ENCODE data around the gene NEK7.

The NEK7 gene

GRCh38 chr1:198254948-198255347 lies 98.2 kb downstream of the NEK7 start:
- DNase-seq (ENCODE audit: low read depth in 2 of 3, low spot score in 1 of 3) = no peak

DNA sequence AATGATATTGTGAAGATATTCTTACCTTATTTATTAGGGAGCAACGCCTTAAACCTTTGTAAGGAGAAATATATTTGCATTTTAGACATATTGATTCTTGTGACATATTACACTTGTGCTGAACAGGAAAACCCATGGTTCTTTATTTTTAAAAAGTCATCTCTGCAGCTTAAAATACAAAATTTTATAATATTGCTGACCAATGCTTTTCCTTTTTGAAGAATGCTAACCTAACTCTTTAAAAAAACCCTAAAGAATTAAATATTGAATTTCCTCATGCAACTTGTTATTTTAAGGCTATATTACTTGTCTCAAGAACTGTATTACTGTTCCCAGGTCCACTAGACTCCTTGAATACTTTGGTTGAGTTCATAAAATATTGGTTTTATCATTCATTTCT lies 99.0 kb downstream of the NEK7 start:
- DNase-seq (ENCODE audit: low read depth in 2 of 3, low spot score in 1 of 3) = no peak

- no peak for DNase-seq (ENCODE audit: low read depth in 2 of 3, low spot score in 1 of 3)
These were observed 101.7 kb downstream of the NEK7 start for GRCh38 chr1:198258491-198258890.

DNA sequence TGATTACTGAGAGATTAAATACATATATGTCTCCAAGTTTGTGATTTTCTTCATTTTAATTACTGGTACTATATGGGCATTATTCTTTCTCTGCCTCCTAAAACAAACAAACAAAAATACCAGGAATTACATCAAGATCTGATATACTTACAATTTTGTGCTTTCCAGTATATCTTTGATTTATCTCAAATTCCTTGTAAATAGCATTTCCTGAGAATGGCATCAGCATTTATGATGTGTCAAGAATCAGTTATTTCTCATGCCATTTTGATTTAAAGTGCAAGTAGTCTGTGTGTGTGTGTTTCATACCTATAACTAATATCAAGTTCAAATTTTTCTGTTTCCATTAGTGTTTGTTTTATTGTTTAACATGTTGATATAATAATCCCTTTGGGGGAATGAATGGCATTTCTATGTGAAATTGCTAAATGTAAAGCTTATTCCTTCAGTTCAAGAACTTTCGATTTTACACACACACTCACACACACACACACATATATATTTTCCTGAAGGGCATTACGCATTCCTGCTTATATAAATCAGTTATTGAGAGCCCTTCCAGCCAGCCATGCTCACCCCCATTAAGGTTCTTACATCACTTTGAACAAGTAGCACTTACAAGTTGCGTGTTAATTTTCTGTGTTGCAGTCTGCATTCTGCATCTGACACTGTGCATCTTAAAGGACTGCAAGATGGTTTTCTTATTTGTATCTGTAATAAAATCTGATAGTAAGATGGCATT lies 102.7 kb downstream of the NEK7 start:
- DNase-seq (ENCODE audit: low read depth in 2 of 3, low spot score in 1 of 3) = no peak

DNA sequence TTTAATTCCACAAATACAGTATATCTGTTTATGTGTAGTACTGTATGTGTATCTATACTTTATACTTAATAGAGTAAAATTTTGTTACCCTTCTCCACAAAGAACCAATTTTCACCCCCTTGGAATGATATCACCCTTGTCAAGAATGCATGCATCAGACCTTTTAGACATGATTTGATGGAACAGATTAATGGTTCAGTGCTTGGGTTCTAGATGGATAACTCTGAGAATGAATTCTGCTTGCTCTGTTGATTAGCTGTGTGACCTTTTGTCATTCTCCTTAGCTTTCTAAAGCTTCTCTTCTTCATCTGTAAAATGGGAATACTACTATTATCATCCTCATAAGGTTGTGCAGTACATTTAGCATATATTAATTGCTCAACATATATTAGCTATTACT lies 105.1 kb downstream of the NEK7 start:
- DNase-seq (ENCODE audit: low read depth in 2 of 3, low spot score in 1 of 3) = no peak

DNA sequence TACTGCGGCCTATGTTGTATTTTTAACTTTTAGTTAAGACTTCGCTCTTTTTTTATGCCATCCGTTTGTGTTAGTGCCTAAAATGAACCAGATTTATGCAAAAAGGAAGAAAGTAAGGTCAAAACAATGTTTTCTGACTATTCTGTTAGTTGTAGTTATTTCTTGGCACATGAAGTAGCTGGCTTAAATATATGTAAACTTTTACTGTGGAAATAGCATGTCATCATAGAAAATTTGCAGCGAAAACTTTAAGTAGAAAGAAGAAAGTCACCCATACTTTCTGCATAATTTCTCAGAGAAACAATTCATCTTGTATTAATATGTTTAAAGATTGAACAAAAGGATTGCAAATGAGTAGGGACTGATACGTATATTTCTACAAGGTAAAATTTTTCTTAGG lies 106.4 kb downstream of the NEK7 start:
- no peak for DNase-seq (ENCODE audit: low read depth in 2 of 3, low spot score in 1 of 3)

DNA sequence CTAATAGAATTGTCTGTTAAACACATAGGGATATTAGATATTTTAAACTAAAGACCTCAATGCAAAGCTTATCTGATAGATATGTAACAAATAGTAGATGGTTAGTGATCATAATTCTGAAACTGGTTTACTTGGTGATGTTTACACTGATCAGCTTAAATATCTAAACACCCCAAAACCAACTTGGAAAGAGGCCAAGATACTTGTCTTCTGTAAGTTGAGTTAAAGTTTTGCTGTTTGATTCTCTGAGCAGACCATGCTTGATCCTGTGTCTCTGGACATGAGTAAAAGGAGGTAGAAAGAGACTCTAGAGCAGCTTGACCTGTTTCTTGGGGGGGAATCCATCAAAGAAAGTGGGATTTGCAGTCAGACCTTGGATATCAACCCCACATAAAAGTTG lies 107.5 kb downstream of the NEK7 start:
- DNase-seq (ENCODE audit: low read depth in 2 of 3, low spot score in 1 of 3) = no peak

GRCh38 chr1:198265073-198265661 lies 108.4 kb downstream of the NEK7 start:
- no peak for DNase-seq (ENCODE audit: low read depth in 2 of 3, low spot score in 1 of 3)

DNA sequence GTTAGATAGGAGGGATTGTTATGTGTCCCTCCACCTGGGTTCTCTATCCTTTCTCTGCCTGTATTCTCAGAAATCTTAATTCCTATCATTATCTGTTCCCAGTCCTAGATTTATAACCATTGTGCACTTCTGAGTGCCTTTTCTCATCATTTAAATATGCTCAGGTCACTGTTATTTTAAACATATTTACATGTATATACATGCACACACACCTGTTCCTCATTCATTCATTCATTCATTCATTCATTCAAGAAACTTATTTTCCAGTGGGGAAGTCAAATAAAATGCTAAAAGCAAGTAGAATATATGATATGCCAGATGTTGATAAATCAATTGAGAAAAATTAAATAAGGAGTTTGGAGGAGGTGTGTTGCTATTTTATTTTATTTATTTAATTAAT lies 110.3 kb downstream of the NEK7 start:
- no peak for DNase-seq (ENCODE audit: low read depth in 2 of 3, low spot score in 1 of 3)

DNA sequence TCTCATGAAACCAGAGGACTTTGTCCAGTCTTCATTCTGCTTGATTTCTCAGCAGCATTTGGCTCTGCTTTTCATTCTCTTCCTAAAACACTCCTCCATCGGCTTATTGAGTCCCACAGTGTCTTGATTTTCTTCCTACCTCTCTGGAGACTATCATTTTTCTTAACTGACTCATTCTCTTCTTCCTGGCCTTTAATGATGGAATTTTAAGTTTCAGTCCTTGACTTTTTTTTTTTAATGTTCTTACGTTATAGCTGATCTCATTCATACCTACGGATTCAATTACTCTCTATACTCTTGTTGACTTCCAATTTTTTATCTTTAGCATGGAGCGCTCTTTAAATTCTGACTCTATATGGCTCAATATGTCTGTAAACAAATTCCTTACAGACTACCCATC lies 111.1 kb downstream of the NEK7 start:
- no peak for DNase-seq (ENCODE audit: low read depth in 2 of 3, low spot score in 1 of 3)

DNA sequence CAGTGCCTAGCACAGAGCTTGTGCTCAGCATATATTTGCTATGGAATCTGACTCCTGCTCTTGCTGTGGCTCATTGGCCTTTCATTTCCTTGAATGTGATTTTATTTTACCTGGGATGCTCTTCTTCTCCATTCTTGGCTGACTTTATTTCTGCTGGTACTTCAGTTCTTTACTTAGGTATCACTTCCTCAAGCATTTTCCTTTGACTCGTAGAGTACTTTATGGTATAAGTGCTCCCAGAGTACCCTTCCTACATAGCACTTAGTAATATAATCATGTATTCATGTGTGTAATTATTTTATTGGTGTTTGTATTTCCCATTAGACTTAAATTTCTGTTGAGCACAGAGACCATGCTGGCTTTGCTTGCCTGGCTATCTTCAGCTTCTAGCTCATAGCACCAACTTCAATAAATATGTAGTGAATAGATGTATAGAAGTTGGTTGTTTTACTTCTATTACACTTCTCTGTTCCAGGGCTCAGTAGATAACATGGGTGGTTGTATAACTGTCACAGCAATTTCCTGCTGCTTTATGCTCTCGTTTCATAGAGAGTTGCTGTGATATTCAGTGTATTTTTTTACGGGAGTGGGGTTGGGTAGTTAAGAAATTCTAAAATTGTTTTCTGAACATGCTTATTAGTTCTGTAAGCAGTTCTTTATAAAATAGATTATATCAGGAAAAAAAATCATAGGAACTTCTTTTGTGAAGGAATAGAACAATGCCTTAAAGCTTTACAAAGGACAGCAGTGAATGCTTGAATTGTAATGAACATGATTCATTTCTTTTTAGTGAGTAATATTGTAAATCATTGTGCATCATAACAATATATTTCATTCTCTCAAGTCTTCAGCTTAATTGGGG lies 112.2 kb downstream of the NEK7 start:
- no peak for DNase-seq (ENCODE audit: low read depth in 2 of 3, low spot score in 1 of 3)

GRCh38 chr1:198269646-198269940 lies 112.8 kb downstream of the NEK7 start:
- DNase-seq (ENCODE audit: low read depth in 2 of 3, low spot score in 1 of 3) = no peak

GRCh38 chr1:198270273-198270828 lies 113.6 kb downstream of the NEK7 start:
- no peak for DNase-seq (ENCODE audit: low read depth in 2 of 3, low spot score in 1 of 3)

- DNase-seq (ENCODE audit: low read depth in 2 of 3, low spot score in 1 of 3) = no peak
These were observed 114.7 kb downstream of the NEK7 start for GRCh38 chr1:198271467-198271866.

DNA sequence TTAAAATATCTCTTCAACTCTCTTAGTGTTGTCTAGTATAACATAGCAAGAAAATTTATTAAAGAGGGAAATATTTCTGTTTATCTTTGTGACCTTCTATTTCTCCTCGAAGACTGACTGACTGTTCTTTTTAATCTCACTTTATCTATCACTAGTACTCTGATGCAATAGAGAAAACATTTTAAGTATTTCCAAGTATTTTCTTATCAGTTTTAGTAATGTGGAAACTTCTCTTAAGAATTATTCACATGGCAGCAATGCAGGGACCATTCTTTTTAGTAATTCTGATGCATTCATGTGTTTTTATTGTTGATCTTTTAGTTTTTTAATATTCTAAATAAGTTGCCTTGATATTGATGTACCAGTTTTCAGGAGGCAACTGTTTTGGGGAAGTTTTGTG lies 115.7 kb downstream of the NEK7 start:
- no peak for DNase-seq (ENCODE audit: low read depth in 2 of 3, low spot score in 1 of 3)

- no peak for DNase-seq (ENCODE audit: low read depth in 2 of 3, low spot score in 1 of 3)
These were observed 117.0 kb downstream of the NEK7 start for GRCh38 chr1:198273748-198274295.

- DNase-seq (ENCODE audit: low read depth in 2 of 3, low spot score in 1 of 3) = no peak
These were observed 118.8 kb downstream of the NEK7 start for GRCh38 chr1:198275597-198275996.

GRCh38 chr1:198276241-198276640 lies 119.4 kb downstream of the NEK7 start:
- no peak for DNase-seq (ENCODE audit: low read depth in 2 of 3, low spot score in 1 of 3)

DNA sequence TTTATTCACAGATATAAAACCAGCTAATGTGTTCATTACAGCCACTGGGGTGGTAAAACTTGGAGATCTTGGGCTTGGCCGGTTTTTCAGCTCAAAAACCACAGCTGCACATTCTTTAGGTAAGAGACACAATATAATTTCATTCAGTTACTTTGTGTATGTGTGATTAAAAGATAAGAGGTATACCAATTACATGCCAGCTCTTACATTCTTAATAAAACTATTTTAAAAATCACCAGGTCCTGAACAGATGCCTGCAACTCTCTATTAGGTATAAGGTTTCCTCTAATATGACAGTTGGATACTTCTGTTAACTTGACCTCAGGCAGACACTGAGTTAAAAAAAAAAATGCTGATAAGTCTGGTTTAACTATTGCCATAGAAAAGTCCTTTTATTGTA lies 122.1 kb downstream of the NEK7 start:
- no peak for DNase-seq (ENCODE audit: low read depth in 2 of 3, low spot score in 1 of 3)

- DNase-seq (ENCODE audit: low read depth in 2 of 3, low spot score in 1 of 3) = no peak
These were observed 123.3 kb downstream of the NEK7 start for GRCh38 chr1:198280080-198280479.

DNA sequence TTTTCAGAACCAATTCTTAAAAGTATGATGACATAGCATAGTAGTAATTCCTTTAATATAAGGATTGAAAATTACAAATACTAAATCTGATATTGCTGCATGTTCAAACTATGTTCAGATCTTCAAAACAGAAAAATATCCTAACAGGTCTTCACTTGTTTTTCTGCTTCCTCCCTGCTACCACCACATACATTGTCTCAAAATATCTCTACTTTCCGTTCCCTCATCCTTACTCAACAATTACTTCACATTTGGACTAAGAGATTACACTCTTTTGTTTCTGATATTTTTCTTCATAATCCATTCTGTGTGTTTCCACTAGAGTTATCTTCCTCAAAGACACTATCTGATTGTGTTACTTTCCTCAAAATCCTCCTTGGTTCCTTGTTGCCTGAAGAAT lies 125.1 kb downstream of the NEK7 start:
- DNase-seq (ENCODE audit: low read depth in 2 of 3, low spot score in 1 of 3) = no peak

DNA sequence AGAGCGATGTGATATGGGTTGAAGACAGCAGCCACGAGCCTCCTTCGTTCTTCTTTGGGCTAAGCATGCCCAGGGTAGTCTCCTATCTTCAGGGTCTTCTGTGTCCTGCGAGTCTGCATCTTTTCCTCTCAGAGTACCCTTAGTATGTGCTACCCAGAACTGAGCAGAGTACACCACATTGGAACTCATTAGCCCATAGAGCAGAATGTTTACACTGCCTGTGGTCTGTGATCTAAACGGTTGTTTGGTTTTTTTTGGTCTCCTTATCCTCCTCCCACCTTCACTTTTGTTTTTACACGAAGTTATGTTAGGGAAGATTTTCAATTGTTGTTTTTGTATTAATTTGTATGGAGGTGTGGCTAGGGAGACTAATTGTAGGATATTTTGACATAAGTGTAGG lies 126.4 kb downstream of the NEK7 start:
- DNase-seq (ENCODE audit: low read depth in 2 of 3, low spot score in 1 of 3) = no peak

Measured in stimulated activated CD4-positive, alpha-beta T cell treated with anti-CD3 and anti-CD28 coated beads, Interleukin-12 subunit alpha, Interleukin-12 subunit beta, amount 100 ng/mL, for 48 hours (primary cell).